ENCODE measurements around the gene FCAMR.

Gene FCAMR

DNA sequence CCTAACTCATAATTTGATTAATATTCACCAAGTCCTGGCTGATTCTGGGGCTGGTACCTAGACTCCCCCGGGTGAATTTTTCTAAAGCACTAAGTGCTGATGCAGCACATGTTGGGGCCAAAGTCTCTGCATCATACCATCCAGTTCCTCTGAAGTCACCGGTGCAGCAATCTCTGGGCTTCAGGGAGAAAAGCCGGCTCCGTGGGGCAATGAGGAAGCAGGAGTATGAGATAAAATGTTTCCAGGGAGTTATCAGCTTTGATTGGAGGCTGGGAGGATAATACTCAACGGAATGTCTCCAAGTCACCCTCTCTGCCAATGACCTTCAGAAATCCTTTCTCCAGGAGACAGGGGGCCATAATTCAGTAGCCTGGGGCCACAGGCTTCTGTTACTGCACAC, 1.2 kb downstream of the FCAMR start:
- TF ChIP-seq, protein P1, sequence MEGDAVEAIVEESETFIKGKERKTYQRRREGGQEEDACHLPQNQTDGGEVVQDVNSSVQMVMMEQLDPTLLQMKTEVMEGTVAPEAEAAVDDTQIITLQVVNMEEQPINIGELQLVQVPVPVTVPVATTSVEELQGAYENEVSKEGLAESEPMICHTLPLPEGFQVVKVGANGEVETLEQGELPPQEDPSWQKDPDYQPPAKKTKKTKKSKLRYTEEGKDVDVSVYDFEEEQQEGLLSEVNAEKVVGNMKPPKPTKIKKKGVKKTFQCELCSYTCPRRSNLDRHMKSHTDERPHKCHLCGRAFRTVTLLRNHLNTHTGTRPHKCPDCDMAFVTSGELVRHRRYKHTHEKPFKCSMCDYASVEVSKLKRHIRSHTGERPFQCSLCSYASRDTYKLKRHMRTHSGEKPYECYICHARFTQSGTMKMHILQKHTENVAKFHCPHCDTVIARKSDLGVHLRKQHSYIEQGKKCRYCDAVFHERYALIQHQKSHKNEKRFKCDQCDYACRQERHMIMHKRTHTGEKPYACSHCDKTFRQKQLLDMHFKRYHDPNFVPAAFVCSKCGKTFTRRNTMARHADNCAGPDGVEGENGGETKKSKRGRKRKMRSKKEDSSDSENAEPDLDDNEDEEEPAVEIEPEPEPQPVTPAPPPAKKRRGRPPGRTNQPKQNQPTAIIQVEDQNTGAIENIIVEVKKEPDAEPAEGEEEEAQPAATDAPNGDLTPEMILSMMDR (conservative IDR thresholded peaks at IDR 0.05; ENCODE audit: low read depth, low read length) = no peak
- DNase-seq (ENCODE audit: low read depth) = no peak

GRCh38 chr1:206967096-206967849, 3.0 kb downstream of the FCAMR start:
- no peak for DNase-seq (ENCODE audit: low read depth)
- TF ChIP-seq, protein P1 (conservative IDR thresholded peaks at IDR 0.05; ENCODE audit: low read depth, low read length) = no peak
- H3K4me3 ChIP-seq (ENCODE audit: low read length) = no peak overlapping the region

More for the DNA sequence above, 1.2 kb downstream of the FCAMR start:
- H3K4me3 ChIP-seq (ENCODE audit: low read length) = no peak overlapping the region

- TF ChIP-seq, protein P1 (conservative IDR thresholded peaks at IDR 0.05; ENCODE audit: low read depth, low read length) = no peak
- H3K4me3 ChIP-seq (ENCODE audit: low read length) = no peak overlapping the region
- no peak for DNase-seq (ENCODE audit: low read depth)
Observed at GRCh38 chr1:206965781-206966180, 4.5 kb downstream of the FCAMR start.

DNA sequence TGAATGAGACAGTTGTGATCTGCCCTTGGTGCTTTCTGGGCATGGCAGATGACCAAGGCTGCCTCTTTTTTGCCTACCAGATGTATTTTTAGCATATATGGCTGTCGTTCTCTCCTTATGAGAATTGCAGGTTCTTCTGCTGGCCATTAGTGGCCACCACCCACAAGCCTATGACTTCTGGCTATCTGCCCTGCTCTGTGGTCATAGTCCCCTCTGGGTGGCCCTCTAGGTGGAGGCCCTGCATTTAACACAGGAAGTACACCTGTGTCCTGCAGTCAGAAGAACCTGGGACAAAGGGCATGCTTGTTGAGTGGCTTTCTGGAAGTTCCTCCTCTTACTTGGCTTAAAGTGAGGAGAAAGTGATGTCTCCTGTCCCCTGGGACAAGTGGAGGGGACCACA, 6.5 kb downstream of the FCAMR start:
- TF ChIP-seq, protein P1 (conservative IDR thresholded peaks at IDR 0.05; ENCODE audit: low read depth, low read length) = no peak
- DNase-seq (ENCODE audit: low read depth) = no peak

DNA sequence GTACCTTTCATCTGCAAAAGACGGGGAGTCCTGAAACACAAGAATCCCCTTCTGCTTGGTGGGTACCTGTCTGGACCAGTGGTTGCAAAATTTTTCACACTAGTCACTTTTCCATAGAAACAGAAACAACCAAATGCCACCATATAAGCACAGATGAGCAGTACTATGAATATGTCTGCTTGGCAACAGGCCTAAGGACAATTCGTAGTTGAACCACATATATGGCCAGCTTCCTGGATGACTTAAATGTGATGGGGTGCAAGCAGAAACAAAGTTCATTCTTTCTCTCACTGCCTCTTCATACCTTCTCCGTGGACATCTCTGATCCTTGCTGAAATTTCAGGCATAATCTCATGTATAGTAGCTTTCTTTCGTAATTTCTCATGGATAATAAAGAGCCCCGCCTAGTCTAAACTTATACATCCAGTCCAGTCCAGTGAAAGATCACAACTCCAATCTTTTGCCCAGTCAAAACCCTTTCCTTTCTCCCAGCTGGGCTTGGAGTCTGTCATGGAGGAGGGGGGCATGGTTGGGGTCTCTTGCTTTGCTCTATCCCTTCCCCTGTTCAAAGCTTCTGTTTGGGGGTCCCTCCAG, 7.0 kb downstream of the FCAMR start:
- TF ChIP-seq, protein P1 (conservative IDR thresholded peaks at IDR 0.05; ENCODE audit: low read depth, low read length) = no peak
- no peak for DNase-seq (ENCODE audit: low read depth)

More for the DNA sequence above, 6.5 kb downstream of the FCAMR start:
- H3K4me3 ChIP-seq (ENCODE audit: low read length) = no peak overlapping the region

GRCh38 chr1:206962272-206962671, 8.0 kb downstream of the FCAMR start:
- no peak overlapping the region for H3K4me3 ChIP-seq (ENCODE audit: low read length)
- no peak for DNase-seq (ENCODE audit: low read depth)
- TF ChIP-seq, protein P1 (conservative IDR thresholded peaks at IDR 0.05; ENCODE audit: low read depth, low read length) = no peak

More for the DNA sequence above, 7.0 kb downstream of the FCAMR start:
- no peak overlapping the region for H3K4me3 ChIP-seq (ENCODE audit: low read length)

DNA sequence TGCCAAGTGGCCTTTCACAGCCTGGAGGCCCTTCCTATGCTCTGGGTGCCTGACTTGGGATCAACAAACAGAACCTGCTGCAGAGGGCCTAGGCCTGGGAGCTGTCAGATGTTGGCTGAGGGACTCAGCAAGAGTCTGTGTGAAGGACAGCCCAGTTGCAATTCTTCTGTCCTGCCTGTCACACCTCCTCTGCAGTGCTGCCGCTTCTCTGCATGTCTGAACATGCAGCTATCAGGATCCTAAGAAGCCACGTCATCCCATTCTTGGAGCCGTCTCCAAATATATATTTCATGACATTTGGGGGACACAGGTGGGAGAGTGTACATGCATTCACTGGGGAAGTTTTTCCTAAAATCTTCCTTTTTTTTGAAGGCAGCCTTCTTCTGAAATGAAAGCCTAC, 8.6 kb downstream of the FCAMR start:
- DNase-seq (ENCODE audit: low read depth) = no peak
- no peak overlapping the region for H3K4me3 ChIP-seq (ENCODE audit: low read length)
- TF ChIP-seq, protein P1 (conservative IDR thresholded peaks at IDR 0.05; ENCODE audit: low read depth, low read length) = no peak
